DMS 273 treated with DMSO at 0.1 percent for 48 hours (cell line): ENCODE results near the gene EARS2.
"Not testable (repeated sequence)": the region's sequence is repeated elsewhere in the genome, so short reads cannot be mapped to it uniquely, and the experiment has no call there.

ENCODE experiments used
- DNase-seq: peaks from one replicate; lab custom pipeline; 2025; lab: John Stamatoyannopoulos, UW

EARS2 gene

DNA sequence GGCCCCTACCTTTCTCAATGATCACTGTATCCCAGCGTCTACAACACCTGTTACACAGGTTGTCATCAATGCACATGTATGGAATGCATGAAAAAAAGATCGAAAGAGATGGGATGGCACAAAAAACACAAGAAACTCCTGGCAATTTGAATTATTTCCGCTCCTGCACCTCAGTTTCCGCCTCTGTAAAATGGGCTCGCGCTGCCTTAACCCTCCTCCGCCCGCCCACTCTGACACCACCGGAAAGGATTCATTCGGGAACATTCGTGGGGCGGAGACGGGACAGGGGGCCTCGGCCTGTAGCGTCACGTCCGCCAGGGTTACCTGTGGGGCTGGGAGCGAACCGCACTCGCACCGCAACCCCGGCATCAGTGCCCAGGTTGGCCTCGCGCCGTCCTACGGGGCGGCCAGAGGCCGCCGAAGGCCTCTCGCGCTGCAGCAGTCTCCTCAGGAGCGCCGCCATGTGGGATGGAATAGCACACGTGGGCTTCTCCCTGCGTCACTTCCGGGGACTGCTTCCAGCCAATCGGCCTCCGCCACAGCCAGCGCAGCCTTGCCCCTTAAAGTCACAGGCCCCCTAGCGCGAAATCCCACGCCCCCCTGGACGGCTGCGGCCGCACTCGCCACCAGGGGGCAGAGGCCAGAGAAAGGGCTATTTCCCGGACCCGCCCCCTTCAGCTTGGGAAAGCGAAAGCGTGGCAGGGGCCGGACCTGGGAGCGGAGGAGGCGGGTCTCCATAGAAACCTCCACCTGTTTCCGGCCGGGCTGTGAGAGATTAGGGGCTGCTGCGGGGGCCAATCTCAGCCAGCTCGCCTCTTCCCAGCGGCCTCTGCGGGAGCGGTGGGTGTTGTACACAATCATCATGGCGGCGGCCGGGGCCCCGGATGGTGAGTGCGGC lies at the start of gene EARS2, which contains the start of gene UBFD1:
EARS2 (minus strand) TSS at position 470 of the 898 bp plus-strand sequence; CDS start at position 463, 7 bp downstream.
UBFD1 (plus strand) TSS at position 847 of the 898 bp plus-strand sequence; CDS start at position 863, 16 bp downstream.
- peak; percentile 97 for DNase-seq

DNA sequence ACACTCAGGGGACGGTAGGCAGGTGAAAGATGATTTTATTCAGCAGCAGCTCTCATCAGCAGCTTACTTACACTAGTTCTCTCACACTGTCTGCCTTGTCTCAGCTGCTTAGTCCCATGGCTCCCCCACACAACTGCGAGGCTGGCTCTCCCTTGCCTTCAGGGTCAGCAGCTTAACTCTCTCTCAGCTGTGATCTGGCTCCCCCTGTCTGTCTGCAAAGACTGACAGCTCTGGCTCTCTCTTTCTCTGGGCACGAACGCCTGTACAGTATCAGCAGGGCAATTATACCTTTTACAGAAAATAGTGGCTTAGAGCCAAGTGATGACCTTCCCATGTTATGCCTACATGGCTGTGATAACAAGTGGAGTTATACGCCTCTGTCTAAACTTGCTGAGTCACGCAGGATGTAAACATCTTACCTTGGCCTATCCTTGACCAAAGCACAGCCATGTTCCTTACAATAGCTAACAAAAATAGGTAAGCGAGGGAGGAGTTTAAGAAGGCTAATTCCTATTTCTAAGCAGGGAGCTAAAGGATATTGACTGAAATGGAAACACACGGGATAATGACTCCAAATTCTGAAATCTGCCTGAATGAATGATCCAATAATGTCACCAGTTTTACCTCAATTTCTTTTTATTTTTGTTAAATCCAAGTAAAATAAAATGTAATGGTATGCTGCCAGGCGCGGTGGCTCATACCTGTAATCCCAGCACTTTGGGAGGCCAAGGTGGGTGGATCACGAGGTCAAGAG lies 40.0 kb upstream of the EARS2 start:
- peak; percentile 8 for DNase-seq

DNA sequence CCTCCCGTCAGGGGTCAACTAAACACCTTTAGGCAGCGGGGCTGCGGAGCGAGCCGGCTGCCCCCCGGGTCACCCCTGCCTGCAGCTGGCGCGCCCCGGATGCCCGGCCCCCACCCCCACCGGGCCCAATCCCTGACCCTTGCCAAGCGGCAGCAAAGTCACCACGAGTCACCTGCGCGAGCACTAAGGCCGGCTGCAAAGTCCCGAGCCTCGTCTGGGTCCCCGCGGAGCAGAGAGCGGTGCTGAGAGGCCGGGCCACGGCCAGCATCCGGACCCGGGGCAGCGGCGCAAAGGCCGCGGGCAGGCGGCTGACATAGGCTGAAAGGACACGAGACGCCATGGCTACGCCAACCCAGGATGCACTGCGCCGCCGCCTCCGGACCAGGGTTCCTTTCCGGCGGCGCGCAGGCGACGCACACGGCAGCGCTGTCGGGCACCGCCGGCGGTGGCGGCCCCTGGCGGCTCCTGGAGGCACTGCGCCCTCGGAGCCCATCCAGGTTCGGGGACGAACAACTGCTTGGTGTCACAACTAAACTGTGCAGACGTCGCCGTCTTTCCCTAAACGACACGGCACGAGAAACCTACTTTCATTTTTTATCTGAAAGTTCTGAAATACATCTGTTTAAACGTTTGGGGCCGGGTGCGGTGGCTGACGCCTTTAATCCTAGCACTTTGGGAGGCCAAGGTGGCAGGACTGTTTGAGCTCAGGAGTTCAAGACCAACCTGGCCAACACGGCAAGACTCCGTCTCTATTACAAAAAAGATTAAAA lies 39.0 kb upstream of the EARS2 start, which contains the start of gene NDUFAB1:
NDUFAB1 (minus strand) TSS at position 366 of the 770 bp plus-strand sequence; CDS start at position 340, 26 bp downstream.
- DNase-seq = peak; percentile 42

DNA sequence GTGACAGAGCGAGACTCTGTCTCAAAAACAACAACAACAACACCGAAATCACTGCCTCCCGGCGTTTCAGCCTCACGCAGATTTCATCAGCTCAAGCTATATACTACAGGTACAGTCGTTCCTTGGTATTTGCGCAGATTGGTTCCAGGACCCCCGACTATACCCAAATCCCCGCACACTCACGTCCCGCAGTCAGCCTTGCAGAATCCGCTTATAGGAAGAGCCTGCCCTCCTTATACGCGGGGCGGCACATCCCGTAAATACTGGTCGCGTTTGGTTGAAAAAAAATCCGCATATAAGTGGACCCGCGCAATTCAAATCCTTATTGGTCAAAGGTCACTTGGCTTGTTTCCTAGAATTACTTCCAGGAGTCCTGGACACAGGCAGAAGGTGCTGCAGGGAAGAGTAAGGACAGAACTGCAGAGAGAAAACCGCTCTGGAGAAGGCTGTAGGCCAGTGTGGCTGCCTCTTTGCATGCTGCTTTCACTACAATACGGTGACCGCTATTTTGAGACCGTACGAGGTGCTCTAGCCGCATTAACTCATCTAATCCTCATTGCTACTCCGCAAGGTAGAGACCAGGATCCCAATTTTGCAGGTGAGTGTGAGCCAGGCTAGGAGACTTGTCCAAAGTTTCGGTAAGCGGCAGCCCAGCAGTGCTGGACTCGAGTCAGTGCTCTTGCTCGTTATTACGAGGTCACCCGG lies 38.2 kb upstream of the EARS2 start:
- DNase-seq = no peak

DNA sequence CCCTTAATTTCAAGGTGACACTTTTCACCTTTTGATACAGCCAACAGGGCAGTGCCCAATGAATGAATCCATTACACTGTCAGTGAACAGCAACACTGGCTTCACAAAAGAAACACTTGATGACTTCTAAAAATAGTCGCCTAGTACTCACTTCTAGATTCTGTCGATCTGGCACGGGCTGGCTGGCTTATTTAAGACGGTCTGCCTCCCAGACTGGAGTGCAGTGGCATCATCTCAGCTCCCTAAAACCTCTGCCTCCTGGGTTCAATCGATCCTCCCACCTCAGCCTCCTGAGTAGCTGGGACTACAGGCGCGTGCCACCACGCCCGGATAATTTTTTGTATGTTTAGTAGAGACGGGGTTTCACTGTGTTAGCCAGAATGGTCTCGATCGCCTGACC lies 37.0 kb upstream of the EARS2 start:
- no peak for DNase-seq

DNA sequence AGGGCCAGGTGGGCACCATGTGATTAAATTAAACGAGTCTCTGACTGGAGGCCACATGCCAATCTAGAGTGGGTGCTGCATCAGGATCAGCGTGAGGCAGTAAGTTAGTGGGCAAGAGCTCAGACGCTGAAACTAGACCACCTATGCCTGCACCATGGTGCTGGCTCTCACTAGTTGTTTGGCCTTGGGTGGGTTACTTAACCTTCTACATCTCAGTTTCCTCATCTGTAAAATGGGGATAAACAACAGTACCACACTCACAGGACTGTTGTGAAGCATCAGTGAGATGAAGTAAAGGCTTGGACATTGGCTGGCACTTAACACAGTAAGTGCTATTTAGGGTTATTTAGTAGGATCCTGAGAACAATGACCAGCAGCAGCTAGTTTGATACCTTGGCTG lies 33.0 kb upstream of the EARS2 start:
- DNase-seq = no peak

DNA sequence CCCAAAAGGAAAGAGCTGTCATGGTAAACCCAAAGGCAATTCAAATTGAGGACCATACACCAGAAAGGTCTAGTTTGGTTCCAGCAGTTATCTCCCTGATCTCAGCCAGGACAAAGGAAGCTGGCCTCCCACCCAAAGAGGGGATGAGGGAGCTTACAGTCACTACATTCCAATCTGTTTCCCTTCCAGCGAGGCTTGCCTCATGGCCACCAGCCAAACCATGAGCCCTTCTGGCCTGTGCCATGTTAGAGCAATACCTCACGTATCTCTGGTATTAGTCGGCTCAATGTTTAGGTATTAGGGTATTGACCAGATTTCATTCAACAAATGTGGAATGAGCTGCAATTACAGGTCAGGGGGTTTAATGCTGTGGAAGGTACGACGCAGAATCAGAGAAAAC lies 30.6 kb upstream of the EARS2 start:
- no peak for DNase-seq

DNA sequence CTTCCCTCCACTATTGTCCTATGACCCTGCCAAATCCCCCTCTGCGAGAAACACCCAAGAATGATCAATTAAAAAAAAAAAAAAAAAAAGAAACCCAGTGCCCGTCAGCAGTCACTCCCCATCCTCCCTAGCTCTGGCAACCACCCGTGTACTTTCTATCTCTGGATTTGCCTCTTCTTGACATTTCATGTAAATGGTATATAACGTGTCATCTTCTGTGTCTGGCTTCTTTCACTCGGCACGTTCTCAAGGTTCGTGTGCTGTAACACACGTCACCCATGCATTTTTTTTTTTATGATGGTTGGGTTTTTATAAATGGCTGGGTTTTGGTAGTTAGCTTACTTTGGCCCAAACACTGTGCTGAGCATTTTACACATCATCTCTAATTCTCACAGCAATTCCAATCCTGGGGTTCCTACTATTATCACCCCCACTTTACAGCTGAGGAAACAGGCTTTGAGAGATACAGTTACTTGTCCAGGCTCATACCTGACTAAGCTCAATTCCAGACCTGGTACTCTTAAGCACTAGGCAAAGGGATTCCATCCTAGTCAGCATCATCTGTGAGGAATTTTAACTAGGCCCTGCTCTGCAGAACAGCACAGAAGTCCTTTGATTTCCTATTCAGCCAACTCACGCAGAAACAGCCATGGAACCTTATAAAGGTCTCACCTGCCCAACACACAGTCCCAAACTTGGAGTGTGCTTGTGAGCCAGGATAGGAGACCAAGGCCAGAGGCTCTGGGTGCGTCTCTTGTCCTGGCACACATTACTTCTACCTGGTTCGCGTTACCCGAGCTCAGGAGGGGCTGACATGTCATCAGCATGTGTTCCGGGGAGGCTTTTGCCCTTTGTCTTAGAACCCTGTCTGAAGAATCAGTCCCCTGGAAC lies 27.3 kb upstream of the EARS2 start:
- no peak for DNase-seq

DNA sequence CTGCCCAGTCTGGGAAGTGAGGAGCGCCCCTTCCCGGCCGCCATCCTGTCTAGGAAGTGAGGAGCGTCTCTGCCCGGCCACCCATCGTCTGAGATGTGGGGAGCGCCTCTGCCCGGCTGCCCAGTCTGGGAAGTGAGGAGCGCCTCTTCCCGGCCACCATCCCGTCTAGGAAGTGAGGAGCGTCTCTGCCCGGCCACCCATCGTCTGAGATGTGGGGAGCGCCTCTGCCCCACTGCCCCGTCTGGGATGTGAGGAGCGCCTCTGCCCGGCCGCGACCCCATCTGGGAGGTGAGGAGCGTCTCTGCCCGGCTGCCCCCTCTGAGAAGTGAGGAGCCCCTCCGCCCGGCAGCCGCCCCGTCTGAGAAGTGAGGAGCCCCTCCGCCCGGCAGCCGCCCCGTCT lies 26.1 kb upstream of the EARS2 start:
- DNase-seq = not testable (repeated sequence)

DNA sequence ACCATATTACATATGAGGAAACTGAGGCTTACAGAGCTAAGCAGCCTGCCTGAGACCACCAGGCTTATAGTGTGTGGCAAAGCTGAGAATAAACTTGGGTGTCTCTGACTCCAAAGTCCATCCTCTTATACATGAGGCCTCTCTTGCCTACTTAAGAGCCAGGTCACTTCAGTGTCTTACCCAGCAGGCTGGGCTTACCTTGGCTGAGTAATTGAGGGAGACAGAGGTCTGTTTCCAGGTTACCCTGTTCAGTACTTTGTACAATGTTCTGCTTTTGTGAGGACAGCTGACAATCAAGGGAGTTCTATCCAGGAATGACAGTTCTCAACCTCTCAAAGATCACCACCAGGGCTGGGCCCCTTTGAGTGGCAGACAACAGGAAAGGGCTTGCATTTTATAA lies 24.6 kb upstream of the EARS2 start:
- DNase-seq = no peak

DNA sequence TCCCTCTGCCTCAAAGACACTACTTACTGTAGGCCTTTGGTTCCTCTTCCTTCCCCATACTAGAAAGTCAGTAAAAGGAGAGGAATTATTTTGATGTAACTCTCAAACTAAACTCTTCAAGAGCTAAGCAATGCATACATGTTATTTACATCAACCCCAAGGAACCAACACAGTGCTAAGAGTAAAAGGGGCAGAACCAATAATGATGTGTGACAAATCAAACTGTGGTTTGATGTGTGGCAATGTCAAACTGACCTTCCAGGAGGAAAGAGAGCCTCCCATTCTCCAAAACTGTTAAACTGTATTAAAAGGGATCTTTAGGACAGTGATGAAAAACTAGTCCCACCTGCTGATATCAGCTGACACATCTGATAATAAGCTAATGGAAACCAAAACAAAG lies 23.2 kb upstream of the EARS2 start:
- no peak for DNase-seq

DNA sequence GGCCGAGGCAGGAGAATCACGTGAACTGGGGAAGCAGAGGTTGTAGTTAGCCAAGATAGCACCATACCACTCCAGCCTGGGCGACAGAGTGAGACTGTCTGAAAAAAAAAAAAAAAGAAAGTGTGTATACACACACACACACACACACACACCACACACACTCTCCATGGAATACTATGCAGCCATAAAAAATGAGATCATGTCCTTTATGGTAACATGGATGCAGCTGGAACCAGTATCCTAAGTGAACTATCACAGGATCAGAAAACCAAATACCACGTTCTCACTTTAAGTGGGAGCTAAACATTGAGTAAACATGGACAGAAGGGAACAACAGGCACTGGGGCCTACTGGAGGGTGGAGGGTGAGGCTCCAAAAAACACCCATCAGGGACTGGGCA lies 22.2 kb upstream of the EARS2 start:
- no peak for DNase-seq

DNA sequence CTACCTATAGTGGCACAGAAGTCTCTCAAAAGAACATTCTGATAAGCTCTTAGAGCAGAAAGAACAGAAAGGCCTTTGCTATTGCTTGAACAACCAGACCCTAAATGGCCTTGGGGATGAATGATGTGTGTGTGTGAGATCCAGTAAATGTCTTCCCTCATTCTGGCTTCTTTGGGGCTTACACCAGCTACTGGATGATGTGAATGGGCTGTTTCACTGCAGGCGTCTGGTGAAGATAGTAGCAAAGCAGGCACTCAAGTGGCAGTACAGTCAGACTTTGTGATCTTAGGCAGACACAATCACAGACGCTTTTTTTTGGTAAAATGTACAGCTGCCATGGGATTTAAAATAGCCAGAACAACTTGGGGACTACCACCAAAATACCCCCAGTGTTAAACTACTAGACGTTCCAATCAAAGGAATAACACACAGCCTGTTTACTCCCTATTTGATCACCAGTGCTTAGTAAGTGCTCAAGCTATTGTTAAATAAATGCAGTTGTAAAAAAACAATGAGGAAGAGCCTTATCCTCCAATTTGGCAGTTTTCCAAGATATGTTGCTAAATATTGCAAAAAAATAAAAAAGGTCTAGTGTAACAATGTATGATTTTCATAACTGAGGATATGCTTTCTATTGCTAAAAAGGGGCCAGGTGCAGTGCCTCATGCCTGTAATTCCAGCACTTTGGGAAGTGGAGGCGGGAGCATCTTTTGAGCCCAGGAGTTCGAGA lies 21.1 kb upstream of the EARS2 start:
- DNase-seq = no peak

DNA sequence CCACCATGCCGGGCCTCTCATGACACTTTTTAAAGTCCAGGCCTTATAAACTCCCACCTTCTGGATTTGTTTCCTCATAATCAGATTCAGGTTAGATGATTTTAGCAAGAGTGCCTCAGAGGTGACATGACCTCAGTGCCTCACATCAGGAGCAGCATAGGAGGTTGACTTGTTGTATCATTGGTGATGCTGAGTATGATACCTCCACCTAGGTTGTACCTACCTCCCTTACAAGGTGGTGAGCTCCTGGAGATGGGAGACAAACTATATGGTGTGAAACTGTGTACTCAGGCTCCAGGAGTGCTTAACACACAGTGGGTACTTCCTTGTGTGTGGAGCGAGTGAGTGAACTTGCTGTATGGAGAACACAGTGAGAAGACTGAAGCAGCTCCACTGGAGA lies 20.3 kb upstream of the EARS2 start:
- no peak for DNase-seq

DNA sequence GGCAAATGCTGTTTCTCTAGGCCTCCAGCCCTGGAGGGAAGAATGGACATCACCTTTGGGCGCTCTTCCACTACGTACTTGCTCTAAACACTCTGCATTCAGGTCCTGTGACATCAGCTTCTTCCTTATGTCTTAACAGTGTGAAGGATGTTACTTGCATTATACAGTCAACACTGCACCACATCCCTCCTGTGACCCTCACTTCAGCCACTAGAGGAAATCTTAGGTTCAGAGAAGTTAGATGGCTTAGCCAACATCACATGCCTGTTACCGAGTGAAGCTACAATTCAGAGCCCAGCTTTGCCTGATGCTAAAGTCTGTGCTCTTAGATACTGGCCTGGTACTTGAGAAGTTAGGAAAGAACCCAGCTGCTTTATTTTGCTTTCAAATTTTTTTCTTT lies 18.7 kb upstream of the EARS2 start:
- DNase-seq = no peak

DNA sequence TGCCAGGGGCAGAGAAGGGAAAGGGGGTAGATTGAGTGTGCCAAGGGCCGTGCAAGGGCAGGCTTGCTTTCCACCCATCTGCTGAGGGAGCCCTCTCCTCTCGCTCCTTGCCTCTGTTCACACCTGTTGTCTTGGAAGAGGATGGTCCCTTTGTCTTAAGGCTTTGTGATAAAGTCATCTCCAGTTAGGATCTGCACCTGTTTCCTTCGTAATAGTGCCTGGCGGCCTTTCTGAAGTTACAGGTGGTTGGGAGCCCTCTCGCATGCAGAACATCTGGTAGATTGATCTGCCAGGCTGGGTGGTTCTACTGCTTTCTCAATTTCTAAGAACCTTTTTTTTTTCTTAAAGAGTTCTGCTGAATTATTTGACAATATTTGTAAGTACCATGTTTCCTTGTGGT lies 16.7 kb upstream of the EARS2 start:
- DNase-seq = no peak

DNA sequence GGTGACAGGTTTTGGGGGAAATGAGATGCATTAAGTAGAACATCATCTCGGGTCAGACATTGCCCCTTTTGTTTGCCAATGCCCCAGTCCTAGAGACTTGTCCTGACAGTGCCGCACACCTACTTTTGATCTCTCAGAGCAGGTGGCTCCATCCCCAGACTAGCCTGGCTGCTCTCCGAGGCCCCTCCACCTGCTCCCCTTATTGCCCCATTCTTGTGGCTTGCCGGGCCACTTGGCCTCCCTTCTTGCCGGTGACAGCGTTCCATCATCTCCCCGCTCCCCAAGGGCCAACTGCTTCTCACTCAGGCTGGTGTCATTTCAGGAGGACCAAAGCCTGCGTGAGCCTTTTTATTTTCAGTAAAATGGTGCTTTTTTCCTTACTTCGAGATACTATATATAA lies 15.2 kb upstream of the EARS2 start:
- DNase-seq = no peak

DNA sequence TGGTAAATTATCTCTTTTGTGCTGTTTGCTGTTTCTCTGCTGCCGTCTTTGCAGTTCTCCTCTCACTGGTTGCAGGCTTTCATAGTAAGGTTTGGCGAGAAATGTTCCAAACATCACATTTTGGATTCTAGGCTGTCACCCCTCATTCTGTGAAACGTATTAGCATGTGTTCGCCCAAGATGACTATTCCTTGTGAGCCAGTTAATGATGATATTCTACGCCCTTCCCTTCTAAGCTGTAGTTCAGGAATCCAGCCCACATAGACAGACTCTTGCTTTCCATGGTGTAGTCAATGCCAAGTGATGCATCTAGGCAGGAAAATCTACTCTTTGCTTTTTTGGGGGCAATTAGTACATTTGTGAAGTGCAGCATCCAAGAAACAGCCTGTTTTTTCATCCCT lies 14.7 kb upstream of the EARS2 start:
- no peak for DNase-seq

DNA sequence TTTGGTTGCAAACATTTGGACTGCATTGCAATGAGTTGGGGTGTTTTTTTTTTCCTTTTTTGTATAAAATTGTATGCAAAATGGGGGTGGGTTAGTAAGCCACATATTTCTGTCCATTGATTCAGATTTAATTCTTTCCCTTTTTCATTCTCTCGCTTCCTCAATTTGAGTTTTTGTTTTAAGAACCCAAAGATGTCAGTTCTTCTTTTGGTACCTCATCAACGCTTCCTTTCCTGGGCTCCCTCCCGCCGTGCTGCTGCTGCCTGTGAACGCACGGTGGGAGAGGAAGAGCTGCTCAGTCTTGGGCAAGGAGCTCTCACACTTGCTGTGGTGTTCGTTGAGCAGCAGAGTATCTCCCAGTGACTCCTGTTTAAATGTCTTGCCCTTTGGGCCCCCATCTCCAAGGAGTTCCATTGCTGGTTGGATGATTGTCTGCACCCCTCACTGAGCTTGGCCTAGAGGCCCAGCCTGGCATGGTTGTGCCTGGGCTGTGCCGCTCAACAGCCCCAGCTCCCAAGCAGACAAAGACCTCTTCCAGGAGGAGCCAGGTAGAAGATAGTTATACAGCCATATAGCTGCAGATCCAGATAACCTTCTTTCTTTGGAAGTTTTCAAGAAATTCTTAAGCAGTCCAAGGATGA lies 14.0 kb upstream of the EARS2 start:
- no peak for DNase-seq
